SH-SY5Y (cell line): Measurements from ENCODE around the gene SLC8A3.

ENCODE experiments used
- GATA2 ChIP-seq: IDR thresholded peaks from 2 replicates; pipeline ENCODE4 v1.6.1; 2011; ENCODE audit warnings: mild to moderate bottlenecking, low read depth, low read length
- GATA3 ChIP-seq: IDR thresholded peaks from 2 replicates; pipeline ENCODE4 v1.6.1; 2011; ENCODE audit warnings: low read depth, mild to moderate bottlenecking, low read length, moderate library complexity

DNA sequence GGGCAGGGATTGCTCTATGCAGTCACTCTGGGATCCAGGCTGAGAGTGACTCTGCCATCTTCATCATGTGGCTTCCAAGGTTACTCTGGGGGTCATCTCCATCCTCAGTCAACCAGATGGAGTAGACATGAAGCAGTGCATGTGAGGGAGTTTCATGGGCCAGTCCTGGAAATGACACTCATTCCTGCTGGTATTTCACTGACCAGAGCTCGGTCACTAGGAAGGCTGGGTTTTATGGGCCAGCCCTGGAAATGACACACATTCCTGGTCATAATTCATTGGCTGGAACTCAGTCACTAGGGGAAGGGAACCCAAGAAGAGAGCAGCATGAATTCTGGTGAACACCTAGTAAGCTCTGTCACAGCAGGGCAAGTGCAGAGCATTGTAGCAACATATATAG is 164.9 kb downstream of the SLC8A3 start:
- TF ChIP-seq GATA2, result no peak
- TF ChIP-seq GATA3, result no peak
